ENCODE results near the gene CREB3L4.
A peak's percentile ranks its signal among the peaks of the same experiment; 100 is the strongest.

The CREB3L4 gene

GRCh38 chr1:153962088-153963029, 5.3 kb upstream of the CREB3L4 start (continued):
- no peak for TF ChIP-seq REST (tag by site-specific recombination; IDR thresholded peaks at IDR 0.05)
- peak; percentile 59 for TF ChIP-seq PRDM1 (tag by site-specific recombination; IDR thresholded peaks at IDR 0.05)
- TF ChIP-seq ZNF366 (tag by site-specific recombination; conservative IDR thresholded peaks at IDR 0.05), result no peak
- no peak for TF ChIP-seq ZNF548 (tag by site-specific recombination; IDR thresholded peaks at IDR 0.05)
- TF ChIP-seq ZNF76 (tag by site-specific recombination; IDR thresholded peaks at IDR 0.05; ENCODE audit: borderline replicate concordance, low read depth), result peak; percentile 82
- TF ChIP-seq CTCF (tag by site-specific recombination; IDR thresholded peaks at IDR 0.05), result 0 out of 2 replicates have a peak, but pooled peaks have one; percentile 20
- TF ChIP-seq REPIN1 (tag by site-specific recombination; IDR thresholded peaks at IDR 0.05; ENCODE audit: low read depth), result no peak
- TF ChIP-seq PRDM10 (tag by site-specific recombination; IDR thresholded peaks at IDR 0.05), result no peak

GRCh38 chr1:153963030-153963849, 4.5 kb upstream of the CREB3L4 start, which contains the start of gene SLC39A1:
TSS of gene SLC39A1 (minus strand) at chr1:153963537. CDS start at chr1:153962715, 822 bp downstream.
- H3K4me1 ChIP-seq (ENCODE audit: control insufficient read depth, insufficient read depth, low read length), result peaks cover 4% of the 10 kb centered on the region; the same call in 1 of the 2 replicates
- ChIA-PET CTCF (interaction anchor here (0.7 to 2.2 kb wide), 5 partner anchors 13 to 166 kb away, joined by 3 to 9 read pairs (median 7); partner anchors contain the start of genes DENND4B and RAB13), POLR2A (interaction anchor here (0.5 to 3.0 kb wide), 21 partner anchors 8 to 325 kb away, joined by 3 to 58 read pairs (median 5); partner anchors contain the start of genes DENND4B, GATAD2B, INTS3 and JTB)
- peaks cover 0 to 31% of the 10 kb centered on the region in 2 experiments; a peak in 2 of 3 replicates for H3K36me3 ChIP-seq (ENCODE audit: control insufficient read depth in 2 of 2, insufficient read depth in 1 of 2, low read length in 2 of 2)
- H3K27ac ChIP-seq (ENCODE audit: extremely low read depth, low read depth, low read length), result peak within 1 kb of the TSS; percentile 66
- peak within 1 kb of the TSS; percentile 62 for H3K4me3 ChIP-seq (ENCODE audit: low read depth, low read length)
- H3K9me3 ChIP-seq (ENCODE audit: control insufficient read depth, insufficient read depth, low read depth, low read length), result no peaks in the 10 kb centered on the region
- TF ChIP-seq ZNF585B (tag by site-specific recombination; IDR thresholded peaks at IDR 0.05) (no peak), ZNF596 (tag by site-specific recombination; IDR thresholded peaks at IDR 0.05) (peak; percentile 82), YY2 (tag by site-specific recombination; IDR thresholded peaks at IDR 0.05) (no peak), ZNF280C (tag by site-specific recombination; IDR thresholded peaks at IDR 0.05) (no peak), ZSCAN18 (tag by site-specific recombination; IDR thresholded peaks at IDR 0.05) (no peak), ZNF366 (tag by site-specific recombination; conservative IDR thresholded peaks at IDR 0.05) (no peak), ZNF398 (tag by site-specific recombination; IDR thresholded peaks at IDR 0.05) (peak; percentile 89), MYNN (tag by site-specific recombination; IDR thresholded peaks at IDR 0.05; ENCODE audit: borderline replicate concordance) (0 out of 2 replicates have a peak, but pooled peaks have one; percentile 29), ZBTB17 (tag by site-specific recombination; IDR thresholded peaks at IDR 0.05) (peak; percentile 86)

Measured in HEK293 (cell line).